Measurements from ENCODE around the gene ANXA3.
"Not testable (repeated sequence)": the region's sequence is repeated elsewhere in the genome, so short reads cannot be mapped to it uniquely, and the experiment has no call there.

ANXA3 gene

GRCh38 chr4:78551420-78552351 lies at the start of gene ANXA3:
Gene ANXA3 (plus strand): TSS chr4:78551770. CDS start chr4:78554474, 2,704 bp downstream.
- no peak for DNase-seq

- not testable (repeated sequence) for DNase-seq
These were observed 45.3 kb upstream of the ANXA3 start for GRCh38 chr4:78506260-78506659.

GRCh38 chr4:78509043-78509442 lies 42.5 kb upstream of the ANXA3 start:
- DNase-seq = no peak

- DNase-seq = no peak
These were observed 41.5 kb upstream of the ANXA3 start for GRCh38 chr4:78510108-78510507.

GRCh38 chr4:78510681-78511080 lies 40.9 kb upstream of the ANXA3 start:
- DNase-seq = no peak

- DNase-seq = no peak
These were observed 39.1 kb upstream of the ANXA3 start for GRCh38 chr4:78512357-78512920.

GRCh38 chr4:78513411-78513975 lies 38.1 kb upstream of the ANXA3 start:
- DNase-seq = no peak

- no peak for DNase-seq
These were observed 34.4 kb upstream of the ANXA3 start for GRCh38 chr4:78517050-78517652.

- no peak for DNase-seq
These were observed 33.0 kb upstream of the ANXA3 start for GRCh38 chr4:78518561-78518960.

- DNase-seq = no peak
These were observed 31.6 kb upstream of the ANXA3 start for GRCh38 chr4:78519962-78520361.

- no peak for DNase-seq
These were observed 30.8 kb upstream of the ANXA3 start for GRCh38 chr4:78520808-78521226.

- DNase-seq = no peak
These were observed 27.6 kb upstream of the ANXA3 start for GRCh38 chr4:78524009-78524408.

GRCh38 chr4:78525559-78525958 lies 26.0 kb upstream of the ANXA3 start:
- no peak for DNase-seq

GRCh38 chr4:78527103-78527502 lies 24.5 kb upstream of the ANXA3 start:
- DNase-seq = no peak

GRCh38 chr4:78527555-78527954 lies 24.0 kb upstream of the ANXA3 start:
- DNase-seq = no peak

GRCh38 chr4:78528327-78528726 lies 23.2 kb upstream of the ANXA3 start:
- DNase-seq = no peak

- no peak for DNase-seq
These were observed 21.9 kb upstream of the ANXA3 start for GRCh38 chr4:78529569-78530209.

- no peak for DNase-seq
These were observed 19.5 kb upstream of the ANXA3 start for GRCh38 chr4:78532046-78532445.

GRCh38 chr4:78533854-78534253 lies 17.7 kb upstream of the ANXA3 start:
- DNase-seq = no peak

- no peak for DNase-seq
These were observed 17.1 kb upstream of the ANXA3 start for GRCh38 chr4:78534286-78534955.

- DNase-seq = no peak
These were observed 9.2 kb upstream of the ANXA3 start for GRCh38 chr4:78542373-78542772.

- DNase-seq = no peak
These were observed 8.0 kb upstream of the ANXA3 start for GRCh38 chr4:78543424-78544125.
